Breast epithelium (tissue), 4 donors: ENCODE measurements around the gene ADGB. TPM values are rescaled to one million over a fixed set of nuclear protein-coding genes. Genes with fewer than 3 reads are reported as not detected.
A peak's percentile ranks its signal among the peaks of the same experiment; 100 is the strongest.

Experiments
- DNase-seq, 2 donors: peaks; one replicate each; pipeline ENCODE4 v3.0.0-alpha.2; 2019; ENCODE audit warnings: low spot score in 2 of 2
- H3K27ac ChIP-seq, 2 donors: fragments of 200-600 bp; sonication (generic) in 1 of 2; one replicate each; pipeline ENCODE4 v1.5.1; 2016 to 2019; ENCODE audit warnings: mild to moderate bottlenecking in 1 of 2
- H3K27me3 ChIP-seq, 2 donors: fragments of 200-600 bp; sonication (generic) in 1 of 2; one replicate each; pipeline versions ENCODE4 v1.5.1 to v1.6.0; 2017 to 2019; ENCODE audit warnings: control low read depth in 1 of 2, mild to moderate bottlenecking in 1 of 2
- H3K36me3 ChIP-seq: fragments of 200-600 bp; one replicate; pipeline ENCODE4 v1.5.1; 2019
- H3K4me1 ChIP-seq, 2 donors: fragments of 200-600 bp; sonication (generic); one replicate each; pipeline ENCODE4 v1.5.1; 2016 to 2019; ENCODE audit warnings: control low read depth in 1 of 2
- H3K4me3 ChIP-seq, 3 donors: fragments of 200-600 bp; sonication (generic); 1 replicate in 2 of 3; 2 replicates in 1 of 3; pipeline ENCODE4 v1.5.1; 2016 to 2019; ENCODE audit warnings: mild to moderate bottlenecking in 3 of 3, moderate library complexity in 2 of 3
- H3K9me3 ChIP-seq, 2 donors: fragments of 200-600 bp; sonication (generic) in 1 of 2; one replicate each; pipeline ENCODE4 v1.5.1; 2016 to 2019; ENCODE audit warnings: control low read depth in 1 of 2
- CTCF ChIP-seq, 3 donors: fragments of 450-650 bp; IDR thresholded peaks; one replicate each; pipeline ENCODE4 v1.5.1; 2016 to 2017; ENCODE audit warnings: antibody characterized with exemption in 3 of 3, mild to moderate bottlenecking in 3 of 3, moderate library complexity in 3 of 3
- POLR2A ChIP-seq: fragments of 450-650 bp; IDR thresholded peaks from one replicate; pipeline ENCODE4 v1.6.1; 2016; ENCODE audit warnings: antibody characterized with exemption, mild to moderate bottlenecking, moderate library complexity
- POLR2AphosphoS5 ChIP-seq, 3 donors: sonication (generic); formaldehyde crosslinking; IDR thresholded peaks; one replicate each; pipeline ENCODE4 v1.6.1; 2017; ENCODE audit warnings: antibody characterized with exemption in 3 of 3
- intact Hi-C: fragments of 100-400 bp; cut with DNase I; formaldehyde crosslinking; loops from one replicate; pipeline ENCODE4 v1.15.1; 2023; ENCODE audit warnings: low total_unique reads
- total RNA-seq, 3 donors: library from RNA; depleted of rRNA; stranded (reverse); fragments of >200 nt; gene quantifications; one replicate each; pipeline ENCODE4 v1.1.0, GENCODE V29; 2016

The ADGB gene
- total RNA-seq, 3 donors from 2014 or later: not detected

- H3K36me3 ChIP-seq: no peaks in the 10 kb centered on the region
- H3K4me1 ChIP-seq: no peaks in the 10 kb centered on the region
- peak overlapping the region in 1 of 3 donors; percentile 13 for H3K4me3 ChIP-seq
- H3K9me3 ChIP-seq: no peaks in the 10 kb centered on the region
- intact Hi-C loops: no loop called here
- H3K27me3 ChIP-seq: no peaks in the 10 kb centered on the region
- no peak for DNase-seq
- H3K27ac ChIP-seq: peak overlapping the region in 1 of 2 donors; percentile 73
- no peak for TF ChIP-seq POLR2AphosphoS5 (IDR thresholded peaks at IDR 0.05)
- no peak for TF ChIP-seq POLR2A
- TF ChIP-seq CTCF (IDR thresholded peaks at IDR 0.05): no peak
Measured at GRCh38 chr6:146770275-146770964, 171.6 kb downstream of the ADGB start.

GRCh38 chr6:146770965-146771735 is 172.4 kb downstream of the ADGB start:
- no peaks in the 10 kb centered on the region for H3K4me1 ChIP-seq
- DNase-seq: peak in 1 of 2 donors; percentile 17
- no peaks in the 10 kb centered on the region for H3K9me3 ChIP-seq
- TF ChIP-seq POLR2AphosphoS5 (IDR thresholded peaks at IDR 0.05) (peak in 2 of 3 donors; percentile 18 to 72), POLR2A (no peak)
- no peaks in the 10 kb centered on the region for H3K27me3 ChIP-seq
- intact Hi-C loops: no loop called here
- peak overlapping the region in 1 of 3 donors; percentile 13 for H3K4me3 ChIP-seq
- no peaks in the 10 kb centered on the region for H3K36me3 ChIP-seq
- peak overlapping the region in 1 of 2 donors; percentile 73 for H3K27ac ChIP-seq

- H3K27me3 ChIP-seq: no peaks in the 10 kb centered on the region
- H3K4me3 ChIP-seq: no peak overlapping the region
- intact Hi-C loops: no loop called here
- TF ChIP-seq POLR2A (no peak), CTCF (IDR thresholded peaks at IDR 0.05) (no peak)
- no peak overlapping the region for H3K27ac ChIP-seq
- DNase-seq: no peak
- no peaks in the 10 kb centered on the region for H3K9me3 ChIP-seq
- no peaks in the 10 kb centered on the region for H3K36me3 ChIP-seq
- no peaks in the 10 kb centered on the region for H3K4me1 ChIP-seq
Measured at GRCh38 chr6:146775220-146775619, 176.4 kb downstream of the ADGB start.

- H3K4me3 ChIP-seq: no peak overlapping the region
- no peak for DNase-seq
- no peaks in the 10 kb centered on the region for H3K4me1 ChIP-seq
- H3K9me3 ChIP-seq: no peaks in the 10 kb centered on the region
- H3K36me3 ChIP-seq: no peaks in the 10 kb centered on the region
- no peaks in the 10 kb centered on the region for H3K27me3 ChIP-seq
- no peak overlapping the region for H3K27ac ChIP-seq
- TF ChIP-seq POLR2AphosphoS5 (IDR thresholded peaks at IDR 0.05) (no peak), CTCF (IDR thresholded peaks at IDR 0.05) (no peak), POLR2A (no peak)
- intact Hi-C loops: no loop called here
Measured at GRCh38 chr6:146781836-146782235, 183.1 kb downstream of the ADGB start.

GRCh38 chr6:146785001-146785585 is 186.3 kb downstream of the ADGB start:
- intact Hi-C loops: no loop called here
- no peaks in the 10 kb centered on the region for H3K36me3 ChIP-seq
- no peaks in the 10 kb centered on the region for H3K4me1 ChIP-seq
- H3K27ac ChIP-seq: no peak overlapping the region
- no peaks in the 10 kb centered on the region for H3K27me3 ChIP-seq
- TF ChIP-seq CTCF (IDR thresholded peaks at IDR 0.05) (peak in 1 of 3 donors; percentile 20), POLR2A (no peak), POLR2AphosphoS5 (IDR thresholded peaks at IDR 0.05) (no peak)
- no peaks in the 10 kb centered on the region for H3K9me3 ChIP-seq
- H3K4me3 ChIP-seq: no peak overlapping the region
- DNase-seq: no peak
